Chondrocyte (in vitro differentiated cells): Measurements from ENCODE around the gene UBR4. TPM values are rescaled to one million over a fixed set of nuclear protein-coding genes. Genes with fewer than 3 reads are reported as not detected.
A peak's percentile ranks its signal among the peaks of the same experiment; 100 is the strongest.

ENCODE experiments used
- DNase-seq: peaks from one replicate; pipeline ENCODE4 v3.0.0; 2021; ENCODE audit warnings: mixed read lengths, low spot score
- H3K27ac Mint-ChIP-seq: one replicate; pipeline ENCODE4 v1.8.0; 2021; ENCODE audit warnings: mild to moderate bottlenecking, moderate library complexity, mixed read lengths; ENCODE audit not compliant: unreplicated experiment
- H3K27me3 Mint-ChIP-seq: 2 replicates; pipeline ENCODE4 v1.8.0; 2021; ENCODE audit warnings: low read depth, mixed read lengths
- H3K36me3 Mint-ChIP-seq: 2 replicates; pipeline ENCODE4 v1.8.0; 2021; ENCODE audit warnings: low read depth, mixed read lengths
- H3K4me1 Mint-ChIP-seq: 2 replicates; pipeline ENCODE4 v1.8.0; 2021; ENCODE audit warnings: low read depth, mild to moderate bottlenecking, mixed read lengths
- H3K4me3 Mint-ChIP-seq: one replicate; pipeline ENCODE4 v1.8.0; 2021; ENCODE audit warnings: mild to moderate bottlenecking, moderate library complexity, mixed read lengths; ENCODE audit not compliant: unreplicated experiment
- H3K9me3 Mint-ChIP-seq: 2 replicates; pipeline ENCODE4 v1.8.0; 2021; ENCODE audit warnings: low read depth, mixed read lengths
- total RNA-seq: library from RNA; stranded (reverse); gene quantifications from 3 replicates; pipeline ENCODE4 v1.2.1, GENCODE V29; 2021
- TF ChIP-seq, protein P1 (sequence below): fragments of 200-600 bp; sonication (generic); IDR thresholded peaks from 2 replicates; pipeline ENCODE4 v1.5.0; 2021; ENCODE audit warnings: antibody characterized with exemption, mild to moderate bottlenecking, moderate library complexity

UBR4 gene
- total RNA-seq, 1 donor from 2014 or later, result 144 TPM

- H3K4me1 Mint-ChIP-seq, result no peaks in the 10 kb centered on the region
- H3K4me3 Mint-ChIP-seq, result no peak overlapping the region
- H3K36me3 Mint-ChIP-seq, result peaks cover 60% of the 10 kb centered on the region
- H3K9me3 Mint-ChIP-seq, result no peaks in the 10 kb centered on the region
- no peak for DNase-seq
- TF ChIP-seq, protein P1, sequence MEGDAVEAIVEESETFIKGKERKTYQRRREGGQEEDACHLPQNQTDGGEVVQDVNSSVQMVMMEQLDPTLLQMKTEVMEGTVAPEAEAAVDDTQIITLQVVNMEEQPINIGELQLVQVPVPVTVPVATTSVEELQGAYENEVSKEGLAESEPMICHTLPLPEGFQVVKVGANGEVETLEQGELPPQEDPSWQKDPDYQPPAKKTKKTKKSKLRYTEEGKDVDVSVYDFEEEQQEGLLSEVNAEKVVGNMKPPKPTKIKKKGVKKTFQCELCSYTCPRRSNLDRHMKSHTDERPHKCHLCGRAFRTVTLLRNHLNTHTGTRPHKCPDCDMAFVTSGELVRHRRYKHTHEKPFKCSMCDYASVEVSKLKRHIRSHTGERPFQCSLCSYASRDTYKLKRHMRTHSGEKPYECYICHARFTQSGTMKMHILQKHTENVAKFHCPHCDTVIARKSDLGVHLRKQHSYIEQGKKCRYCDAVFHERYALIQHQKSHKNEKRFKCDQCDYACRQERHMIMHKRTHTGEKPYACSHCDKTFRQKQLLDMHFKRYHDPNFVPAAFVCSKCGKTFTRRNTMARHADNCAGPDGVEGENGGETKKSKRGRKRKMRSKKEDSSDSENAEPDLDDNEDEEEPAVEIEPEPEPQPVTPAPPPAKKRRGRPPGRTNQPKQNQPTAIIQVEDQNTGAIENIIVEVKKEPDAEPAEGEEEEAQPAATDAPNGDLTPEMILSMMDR, result no peak
- H3K27me3 Mint-ChIP-seq, result no peaks in the 10 kb centered on the region
- H3K27ac Mint-ChIP-seq, result no peak overlapping the region
Measured at GRCh38 chr1:19140465-19140864, 69.6 kb downstream of the UBR4 start.

DNA sequence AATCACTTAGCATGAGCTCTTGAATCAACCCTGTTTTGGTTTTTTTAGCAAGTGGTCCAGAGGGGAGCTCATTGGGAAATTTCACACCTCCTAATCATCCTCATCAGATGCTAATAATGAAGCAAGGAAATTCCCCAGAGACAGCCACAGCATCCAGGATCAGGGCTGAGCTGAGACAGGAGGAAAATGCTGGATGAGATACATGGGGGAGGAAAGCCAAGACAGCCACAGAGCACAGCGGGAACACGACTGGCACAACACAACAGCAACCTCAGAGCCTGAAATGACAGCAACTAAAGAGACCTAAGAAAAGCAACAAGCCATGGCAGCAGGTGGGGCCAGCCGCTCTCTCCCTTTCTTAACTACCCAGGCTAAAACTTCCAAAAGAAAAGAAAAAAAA lies 70.4 kb downstream of the UBR4 start:
- H3K9me3 Mint-ChIP-seq, result no peaks in the 10 kb centered on the region
- TF ChIP-seq, protein P1, result no peak
- DNase-seq, result no peak

DNA sequence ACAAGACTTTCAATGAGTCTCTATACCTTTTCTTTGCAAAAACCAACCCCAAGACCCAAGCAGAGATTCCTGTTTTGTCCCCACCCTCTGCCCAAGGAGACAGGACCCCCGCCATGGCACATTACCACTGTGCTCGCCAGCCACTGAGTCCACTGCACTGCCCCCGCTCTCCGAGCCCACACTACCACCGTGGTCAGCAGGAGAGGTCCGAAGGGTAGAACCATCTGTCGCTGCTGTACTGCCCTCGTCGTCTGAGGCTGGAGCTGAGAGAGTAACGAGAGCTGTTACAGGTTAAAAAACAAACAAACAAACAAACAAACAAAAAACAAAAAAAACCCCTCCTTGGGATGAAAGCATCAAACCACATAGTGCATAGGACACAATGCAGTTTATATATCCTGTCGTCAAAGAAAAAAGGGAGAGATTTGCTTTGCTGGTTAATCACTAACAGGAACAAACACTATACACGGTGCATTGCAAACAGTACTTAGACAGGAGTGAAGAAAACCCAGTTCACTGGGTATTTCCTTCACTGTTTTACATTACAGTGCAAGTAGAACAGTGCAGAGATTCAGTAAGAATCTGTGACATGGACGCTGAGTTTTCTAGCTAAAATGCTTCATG lies 71.0 kb downstream of the UBR4 start:
- Mint-ChIP-seq H3K27ac (no peak overlapping the region), H3K9me3 (no peaks in the 10 kb centered on the region), H3K4me1 (no peaks in the 10 kb centered on the region), H3K36me3 (peaks cover 62% of the 10 kb centered on the region), H3K4me3 (no peak overlapping the region), H3K27me3 (no peaks in the 10 kb centered on the region)
- DNase-seq, result no peak
- TF ChIP-seq, protein P1, result no peak

More for the DNA sequence above, 70.4 kb downstream of the UBR4 start:
- Mint-ChIP-seq H3K36me3 (peaks cover 58% of the 10 kb centered on the region), H3K4me1 (no peaks in the 10 kb centered on the region), H3K4me3 (no peak overlapping the region), H3K27me3 (no peaks in the 10 kb centered on the region), H3K27ac (no peak overlapping the region)

DNA sequence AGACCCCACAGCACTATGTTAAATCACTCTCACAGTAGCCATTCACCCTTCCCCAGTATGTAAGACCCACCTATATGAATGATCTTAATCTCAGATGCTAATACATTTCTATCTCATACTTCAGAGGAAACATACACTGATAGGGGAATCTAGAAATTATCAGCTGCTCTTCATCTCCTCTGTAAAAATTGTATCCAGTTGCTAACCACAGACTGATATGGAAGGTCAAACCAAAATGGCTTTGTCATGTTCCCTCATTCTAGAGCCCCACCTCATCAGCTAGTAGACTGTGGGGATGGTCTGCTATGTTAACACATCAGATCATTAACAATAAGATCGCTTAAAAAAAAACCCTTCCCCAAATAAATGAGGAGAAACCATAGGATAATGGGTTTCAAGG lies 71.7 kb downstream of the UBR4 start:
- H3K9me3 Mint-ChIP-seq, result peaks cover under 1% of the 10 kb centered on the region
- no peak overlapping the region for H3K27ac Mint-ChIP-seq
- H3K4me1 Mint-ChIP-seq, result no peaks in the 10 kb centered on the region
- H3K27me3 Mint-ChIP-seq, result no peaks in the 10 kb centered on the region
- no peak overlapping the region for H3K4me3 Mint-ChIP-seq
- DNase-seq, result no peak
- TF ChIP-seq, protein P1, result no peak
- H3K36me3 Mint-ChIP-seq, result peaks cover 63% of the 10 kb centered on the region

- TF ChIP-seq, protein P1, result no peak
- H3K4me1 Mint-ChIP-seq, result no peaks in the 10 kb centered on the region
- peaks cover 61% of the 10 kb centered on the region for H3K36me3 Mint-ChIP-seq
- peaks cover 2% of the 10 kb centered on the region for H3K9me3 Mint-ChIP-seq
- no peak for DNase-seq
- H3K27me3 Mint-ChIP-seq, result no peaks in the 10 kb centered on the region
- H3K27ac Mint-ChIP-seq, result peak overlapping the region; percentile 1
- H3K4me3 Mint-ChIP-seq, result no peak overlapping the region
Measured at GRCh38 chr1:19137158-19137557, 72.9 kb downstream of the UBR4 start.
